ENCODE measurements around the gene PDS5B.
"Not testable (repeated sequence)": the region's sequence is repeated elsewhere in the genome, so short reads cannot be mapped to it uniquely, and the experiment has no call there.

The PDS5B gene

DNA sequence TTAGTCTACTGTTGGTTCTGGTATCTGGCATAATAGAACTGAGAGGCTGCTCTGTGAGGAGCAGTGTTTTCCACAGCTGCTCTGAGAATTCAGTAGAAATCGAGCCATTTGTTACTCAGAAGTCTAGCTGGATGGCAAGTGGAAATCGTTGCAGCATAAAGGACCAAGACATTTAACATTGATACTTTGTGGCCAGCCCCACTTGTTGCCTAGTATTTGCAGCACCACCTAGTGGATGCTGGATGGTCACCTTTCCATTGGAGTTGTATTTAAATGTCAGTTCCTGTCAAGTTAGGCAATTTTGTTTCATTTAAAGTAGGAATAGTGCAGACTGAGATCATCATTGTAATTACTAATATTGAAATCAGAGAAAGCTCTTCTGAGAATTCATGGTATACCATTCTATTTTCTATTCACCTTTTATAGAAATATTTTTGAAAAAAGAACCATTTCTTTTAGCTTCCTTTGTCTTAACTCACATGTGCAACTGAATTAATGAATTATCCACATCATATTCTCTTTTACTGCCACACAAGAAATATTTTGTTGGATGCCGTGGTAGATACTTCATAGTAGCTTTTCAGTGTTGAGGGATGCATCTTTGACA lies 64.6 kb downstream of the PDS5B start:
- peak; percentile 8 for DNase-seq (ENCODE audit: low read depth)

DNA sequence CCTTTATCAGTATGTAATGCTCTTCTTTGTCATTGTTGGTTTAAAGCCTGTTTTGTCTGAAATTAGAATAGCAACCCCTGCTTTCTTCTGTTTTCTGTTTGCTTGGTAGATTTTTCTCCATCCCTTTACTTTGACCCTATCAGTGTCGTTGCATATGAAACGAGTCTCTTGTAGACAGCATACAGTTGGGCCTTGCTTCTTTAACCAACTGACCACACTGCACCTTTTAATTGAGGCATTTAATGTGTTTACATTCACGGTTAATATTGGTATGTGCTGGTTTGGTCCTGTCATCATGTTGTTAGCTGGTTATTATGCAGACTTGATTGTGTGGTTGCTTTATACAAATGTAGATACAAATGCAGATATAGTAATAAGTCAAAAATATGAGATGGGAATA lies 71.1 kb downstream of the PDS5B start:
- no peak for DNase-seq (ENCODE audit: low read depth)

DNA sequence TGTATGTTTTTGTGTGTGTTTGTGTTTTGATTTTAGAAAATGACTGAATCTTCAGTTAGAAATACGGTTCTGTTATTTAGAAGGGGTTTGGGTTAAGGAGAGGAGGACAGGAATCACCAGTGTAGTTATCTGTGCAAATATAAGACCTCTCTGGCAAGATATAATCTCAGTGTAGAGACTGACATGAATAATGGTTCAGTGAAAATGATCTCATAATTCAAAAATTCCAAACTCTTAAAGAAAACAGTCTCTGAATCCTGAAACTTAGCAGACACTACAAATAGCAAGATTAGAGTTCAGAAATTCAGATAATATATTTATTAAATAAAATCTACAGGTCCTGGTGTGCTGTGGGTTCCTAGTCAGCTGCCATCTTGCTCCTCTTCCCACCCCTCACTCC lies 73.5 kb downstream of the PDS5B start:
- no peak for DNase-seq (ENCODE audit: low read depth)

DNA sequence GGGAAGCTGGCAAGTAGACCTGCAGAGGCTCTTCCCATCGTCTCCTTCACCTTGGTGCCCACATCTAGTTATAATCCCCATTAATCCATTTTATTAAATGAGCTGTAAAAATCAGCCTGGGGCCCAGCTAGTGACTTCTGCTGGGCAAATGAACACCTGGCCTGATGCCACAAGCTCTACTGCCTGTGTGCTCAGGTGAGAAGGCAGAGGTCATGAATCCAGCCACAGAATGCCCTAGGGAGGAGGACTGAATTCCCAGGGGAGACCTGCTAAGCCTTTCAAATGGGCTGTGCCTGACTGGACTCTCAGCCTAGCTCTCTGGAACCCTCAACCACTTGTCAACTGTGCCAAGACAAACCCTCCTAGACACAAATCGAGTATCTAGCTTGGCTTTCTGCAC lies 74.0 kb downstream of the PDS5B start:
- DNase-seq (ENCODE audit: low read depth) = no peak

DNA sequence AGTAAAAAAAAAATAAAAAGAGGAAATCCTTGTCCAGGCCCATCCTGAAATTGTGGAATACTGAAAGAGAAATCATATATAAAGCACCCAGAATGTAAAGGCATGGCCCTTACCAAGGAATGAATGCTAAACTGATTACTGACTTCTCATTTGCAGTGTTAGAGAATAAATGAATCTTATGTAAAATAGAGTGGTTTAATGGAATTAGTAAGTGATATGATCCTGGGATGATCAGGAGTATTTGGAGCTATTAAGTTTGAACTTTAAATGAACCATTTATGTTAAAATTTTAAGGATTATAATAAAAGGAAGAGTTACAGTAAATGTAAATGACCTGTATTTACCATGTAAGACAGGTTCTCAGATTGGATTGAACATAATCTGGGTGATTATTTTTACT lies 75.4 kb downstream of the PDS5B start:
- DNase-seq (ENCODE audit: low read depth) = no peak

DNA sequence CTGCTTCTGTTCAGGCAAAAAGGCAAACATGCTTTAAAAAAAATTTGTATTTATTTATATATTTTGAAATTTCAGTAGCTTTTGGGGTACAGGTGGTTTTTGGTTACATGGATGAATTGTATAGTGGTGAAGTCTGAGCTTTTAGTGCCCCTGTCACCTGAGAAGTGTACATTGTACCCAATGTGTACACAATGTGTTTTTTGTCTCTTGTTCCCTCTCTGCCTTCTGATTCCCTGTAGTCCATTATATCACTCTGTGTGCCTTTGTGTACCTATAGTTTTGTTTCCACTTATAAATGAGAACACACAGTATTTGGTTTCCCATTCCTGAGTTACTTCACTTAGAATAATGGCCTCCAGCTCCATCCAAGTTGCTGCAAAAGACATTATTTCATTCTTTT lies 77.4 kb downstream of the PDS5B start:
- no peak for DNase-seq (ENCODE audit: low read depth)

DNA sequence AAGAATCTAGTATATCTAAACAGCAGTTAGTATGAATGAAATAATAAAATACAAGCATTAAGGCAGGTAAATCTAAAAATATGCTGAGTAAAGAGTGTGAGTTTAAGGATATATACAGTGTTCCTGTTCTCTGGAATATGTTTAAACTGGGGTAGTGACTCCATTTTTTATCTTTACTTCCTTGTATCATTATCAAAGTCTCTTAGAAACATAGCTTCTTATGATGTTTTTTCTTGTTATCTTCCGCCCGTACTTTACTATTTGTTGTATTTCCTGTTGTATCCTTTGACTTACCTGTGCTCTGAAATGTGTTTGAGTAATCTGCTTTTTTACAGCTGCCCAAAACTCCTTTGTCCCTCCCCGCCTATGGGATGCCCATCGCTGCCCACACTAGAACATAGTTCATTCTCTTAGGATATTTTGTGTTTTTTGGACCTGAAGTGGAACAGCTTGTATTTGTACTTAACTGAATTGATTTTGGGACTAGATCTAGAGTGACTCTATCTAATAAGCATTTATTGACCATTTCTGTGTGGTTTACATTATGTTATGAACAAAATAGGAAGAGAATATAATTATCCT lies 80.8 kb downstream of the PDS5B start:
- no peak for DNase-seq (ENCODE audit: low read depth)

DNA sequence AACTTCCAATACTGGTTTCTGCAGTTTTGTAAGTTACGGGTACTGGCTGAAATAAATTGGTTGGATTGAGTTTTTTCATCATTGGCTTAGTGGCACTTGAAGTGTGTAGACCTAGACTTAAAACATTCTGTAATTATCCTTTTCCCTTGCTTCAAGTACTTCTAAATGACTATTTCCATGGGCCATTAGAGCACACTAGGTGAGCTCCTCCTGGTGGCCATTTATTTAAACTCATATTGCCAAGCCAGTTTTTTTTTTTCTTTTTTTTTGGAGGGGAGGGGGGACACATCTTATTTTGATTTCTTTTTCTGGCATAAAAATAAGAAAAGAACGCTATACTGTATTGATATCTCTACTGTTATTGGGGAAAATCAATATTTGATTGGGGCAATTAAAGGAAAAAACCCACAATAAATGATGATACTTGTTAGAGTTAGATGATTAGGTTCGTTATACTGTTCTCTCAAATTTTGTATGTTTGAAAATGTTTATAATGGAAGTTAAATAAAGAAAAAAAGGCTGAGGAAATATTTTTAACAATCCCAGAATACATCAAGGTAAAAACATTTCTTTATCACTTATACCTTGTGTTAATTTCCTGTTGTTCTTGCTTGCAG lies 82.9 kb downstream of the PDS5B start:
- no peak for DNase-seq (ENCODE audit: low read depth)

DNA sequence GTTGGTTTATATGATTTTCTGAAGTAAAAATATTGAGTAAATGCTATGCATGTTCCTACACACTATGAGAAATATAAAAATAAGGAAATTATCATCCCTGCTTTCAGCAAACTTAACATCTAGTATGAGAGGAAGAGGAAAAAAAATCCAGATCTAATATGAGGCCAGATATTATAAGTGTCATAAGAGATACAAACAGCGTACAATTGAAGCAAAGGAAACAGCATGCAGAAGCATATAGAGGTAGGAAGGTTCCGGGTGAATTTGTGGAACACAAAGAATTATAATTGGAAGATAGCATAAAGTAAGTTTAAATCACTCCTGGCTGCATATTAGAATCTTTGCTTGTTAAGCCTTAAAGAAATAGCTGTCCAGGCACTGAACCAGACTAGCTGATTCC lies 88.3 kb downstream of the PDS5B start:
- DNase-seq (ENCODE audit: low read depth) = no peak

DNA sequence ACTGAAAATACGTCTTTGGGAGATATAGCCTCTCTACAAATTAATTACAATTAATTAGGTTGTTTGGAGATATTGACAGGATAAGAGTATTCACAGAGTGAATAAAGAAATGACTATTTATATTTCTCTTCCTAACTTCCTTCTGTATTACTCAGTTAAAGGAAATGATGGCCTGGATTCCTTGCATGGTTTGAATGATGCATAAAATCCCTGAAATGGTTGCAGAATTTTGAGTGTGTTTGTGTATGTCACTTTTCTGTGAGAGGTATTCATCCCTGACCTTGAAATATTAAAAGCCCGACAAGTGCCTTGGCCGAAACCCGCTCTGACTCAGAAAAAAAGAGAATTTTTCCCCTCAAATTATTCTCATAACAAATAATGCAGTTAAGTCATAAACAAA lies 90.0 kb downstream of the PDS5B start:
- no peak for DNase-seq (ENCODE audit: low read depth)

DNA sequence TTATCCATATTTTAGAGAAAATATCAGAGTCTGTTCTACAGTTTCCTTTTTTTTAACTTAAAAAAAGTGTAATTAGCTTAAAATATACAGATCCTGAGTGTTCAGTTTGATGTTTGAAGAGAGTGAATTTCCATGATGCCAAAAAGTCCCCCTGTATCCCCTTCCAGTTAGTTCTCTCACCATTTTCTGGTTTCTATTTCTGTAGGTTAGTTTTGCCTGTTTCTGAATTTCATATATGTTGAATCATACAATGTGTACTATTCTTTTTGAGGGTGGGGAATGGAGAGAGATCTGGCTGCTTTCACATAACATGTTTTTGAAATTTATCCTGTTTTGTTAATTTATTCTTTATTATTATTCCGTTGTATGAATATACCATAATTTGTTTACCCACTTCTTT lies 95.9 kb downstream of the PDS5B start:
- DNase-seq (ENCODE audit: low read depth) = no peak

DNA sequence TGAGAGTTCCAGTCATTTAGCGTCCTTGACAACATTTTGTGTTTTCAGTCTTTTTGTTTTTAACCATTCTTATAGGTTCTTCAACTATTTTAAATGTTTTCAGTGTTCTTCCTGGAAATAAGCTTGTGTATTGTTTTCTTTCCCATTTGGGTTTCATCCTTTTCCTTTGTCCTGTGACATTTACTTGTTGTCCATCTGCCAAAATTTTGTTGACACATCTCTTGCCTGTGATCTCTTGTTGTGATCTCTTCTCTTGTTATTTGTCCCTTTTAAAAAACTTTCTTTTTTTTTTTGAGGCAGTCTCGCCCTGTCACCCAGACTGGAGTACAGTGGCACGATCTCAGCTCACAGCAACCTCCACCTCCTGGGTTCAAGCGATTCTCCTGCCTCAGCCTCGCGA lies 96.5 kb downstream of the PDS5B start:
- no peak for DNase-seq (ENCODE audit: low read depth)

DNA sequence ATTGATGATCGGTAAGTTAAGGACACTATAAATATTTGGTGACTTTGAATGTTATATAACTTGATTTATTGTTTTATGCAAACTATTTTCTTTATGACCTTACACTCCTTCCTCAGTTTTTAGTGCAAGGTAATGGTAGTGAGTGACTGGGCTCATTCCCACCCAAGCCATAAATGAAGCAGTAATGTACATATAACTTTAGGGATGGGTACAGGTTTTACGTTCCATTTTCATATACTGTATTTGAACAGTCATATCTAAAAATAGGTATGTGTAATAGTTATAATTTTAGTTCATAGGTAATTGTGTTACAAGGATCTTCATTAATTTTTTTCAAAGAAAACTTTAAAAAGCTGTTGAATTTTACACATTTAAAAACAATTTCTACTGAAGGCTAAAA lies 101.0 kb downstream of the PDS5B start:
- no peak for DNase-seq (ENCODE audit: low read depth)

DNA sequence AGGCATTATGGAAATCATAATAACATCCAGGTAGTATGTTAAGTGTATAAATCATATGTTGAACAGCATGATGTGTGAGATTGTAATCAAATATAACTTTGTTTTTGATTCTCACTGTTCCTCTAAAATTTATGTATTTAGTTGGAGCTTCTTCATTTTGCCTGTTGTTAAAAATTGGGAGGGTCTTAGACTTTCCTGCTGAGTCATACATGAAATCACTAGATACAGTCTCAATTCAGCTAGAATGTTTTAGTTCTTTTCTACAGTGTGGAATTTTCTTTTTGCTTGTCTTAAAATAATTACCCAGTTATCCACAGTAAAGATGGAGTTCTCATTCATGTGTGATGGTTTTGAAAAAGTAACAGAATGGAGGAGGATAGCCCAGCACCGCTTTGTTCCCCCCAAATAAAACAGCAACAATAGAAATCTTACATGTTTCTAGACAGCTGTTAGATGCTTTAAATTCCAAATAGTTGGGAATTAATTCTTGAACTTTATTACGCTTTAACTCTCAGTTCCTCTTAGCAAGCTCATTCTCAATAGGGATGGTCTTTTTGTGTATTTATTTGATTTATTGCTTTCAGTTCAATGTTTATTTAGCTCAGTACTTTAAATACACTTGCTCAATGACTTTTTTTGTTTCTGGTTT lies 109.5 kb downstream of the PDS5B start:
- DNase-seq (ENCODE audit: low read depth) = no peak

DNA sequence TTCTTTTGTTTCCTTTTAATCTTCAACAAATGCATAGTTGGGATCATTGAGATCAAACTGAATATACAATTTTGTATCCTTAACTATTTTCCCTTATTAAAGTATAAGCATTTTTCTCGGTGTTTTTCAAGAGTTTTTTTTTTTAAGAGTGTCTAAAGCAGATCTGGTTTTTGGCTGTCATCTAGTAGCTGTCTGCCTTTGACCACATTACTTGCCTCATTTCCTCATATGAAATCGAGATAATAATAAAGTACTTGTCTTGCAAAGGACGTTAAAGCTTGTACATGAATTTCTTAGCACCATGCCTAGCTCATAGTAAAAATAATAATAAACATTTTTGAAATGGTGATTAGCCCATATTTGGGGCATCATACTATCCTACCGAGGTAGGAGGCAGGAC lies 121.2 kb downstream of the PDS5B start:
- no peak for DNase-seq (ENCODE audit: low read depth)

DNA sequence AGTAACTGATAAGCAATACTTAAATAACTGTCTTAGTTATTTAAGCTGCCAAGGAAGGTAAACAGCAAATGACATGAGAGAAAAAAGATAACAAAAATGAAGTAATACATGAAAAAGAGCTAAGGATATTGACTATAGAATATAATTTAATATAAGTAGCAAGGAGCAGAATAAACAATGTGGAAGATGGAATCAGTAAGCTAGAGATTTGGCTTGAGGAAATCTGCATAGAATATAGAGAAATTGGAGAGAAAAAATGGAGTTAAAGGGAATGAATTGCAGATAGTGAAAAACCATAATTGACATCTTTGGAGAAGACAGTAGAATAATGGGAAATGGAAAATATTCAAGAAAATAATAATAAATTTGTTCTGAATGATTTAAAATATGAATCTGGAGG lies 127.1 kb downstream of the PDS5B start:
- no peak for DNase-seq (ENCODE audit: low read depth)

DNA sequence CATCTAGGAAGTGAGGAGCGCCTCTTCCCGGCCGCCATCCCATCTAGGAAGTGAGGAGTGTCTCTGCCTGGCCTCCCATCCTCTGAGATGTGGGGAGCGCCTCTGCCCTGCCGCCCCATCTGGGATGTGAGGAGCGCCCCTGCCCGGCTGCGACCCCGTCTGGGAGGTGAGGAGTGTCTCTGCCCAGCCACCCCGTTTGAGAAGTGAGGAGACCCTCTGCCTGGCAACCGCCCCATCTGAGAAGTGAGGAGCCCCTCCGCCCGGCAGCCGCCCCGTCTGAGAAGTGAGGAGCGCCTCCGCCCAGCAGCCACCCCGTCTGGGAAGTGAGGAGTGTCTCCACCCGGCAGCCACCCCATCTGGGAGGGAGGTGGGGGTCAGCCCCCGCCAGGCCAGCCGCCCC lies 129.9 kb downstream of the PDS5B start:
- not testable (repeated sequence) for DNase-seq (ENCODE audit: low read depth)

DNA sequence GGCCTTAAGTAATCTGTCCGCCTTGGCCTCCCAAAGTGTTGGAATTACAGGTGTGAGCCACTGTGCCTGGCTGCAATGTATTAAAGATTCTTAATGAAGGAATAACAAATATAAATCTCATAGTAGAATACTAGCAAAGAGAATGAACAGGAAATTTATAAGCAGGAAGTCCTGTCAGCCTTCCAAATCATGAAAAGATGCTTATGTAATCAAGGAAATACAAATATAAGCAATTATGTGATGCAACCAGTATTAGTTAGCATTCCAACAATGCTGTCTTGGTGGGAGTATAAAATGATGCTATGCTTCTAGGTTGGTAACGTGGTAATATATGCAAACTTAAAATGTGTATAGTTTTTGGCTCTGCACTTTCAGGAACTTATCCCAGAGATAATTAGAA lies 133.8 kb downstream of the PDS5B start:
- no peak for DNase-seq (ENCODE audit: low read depth)

DNA sequence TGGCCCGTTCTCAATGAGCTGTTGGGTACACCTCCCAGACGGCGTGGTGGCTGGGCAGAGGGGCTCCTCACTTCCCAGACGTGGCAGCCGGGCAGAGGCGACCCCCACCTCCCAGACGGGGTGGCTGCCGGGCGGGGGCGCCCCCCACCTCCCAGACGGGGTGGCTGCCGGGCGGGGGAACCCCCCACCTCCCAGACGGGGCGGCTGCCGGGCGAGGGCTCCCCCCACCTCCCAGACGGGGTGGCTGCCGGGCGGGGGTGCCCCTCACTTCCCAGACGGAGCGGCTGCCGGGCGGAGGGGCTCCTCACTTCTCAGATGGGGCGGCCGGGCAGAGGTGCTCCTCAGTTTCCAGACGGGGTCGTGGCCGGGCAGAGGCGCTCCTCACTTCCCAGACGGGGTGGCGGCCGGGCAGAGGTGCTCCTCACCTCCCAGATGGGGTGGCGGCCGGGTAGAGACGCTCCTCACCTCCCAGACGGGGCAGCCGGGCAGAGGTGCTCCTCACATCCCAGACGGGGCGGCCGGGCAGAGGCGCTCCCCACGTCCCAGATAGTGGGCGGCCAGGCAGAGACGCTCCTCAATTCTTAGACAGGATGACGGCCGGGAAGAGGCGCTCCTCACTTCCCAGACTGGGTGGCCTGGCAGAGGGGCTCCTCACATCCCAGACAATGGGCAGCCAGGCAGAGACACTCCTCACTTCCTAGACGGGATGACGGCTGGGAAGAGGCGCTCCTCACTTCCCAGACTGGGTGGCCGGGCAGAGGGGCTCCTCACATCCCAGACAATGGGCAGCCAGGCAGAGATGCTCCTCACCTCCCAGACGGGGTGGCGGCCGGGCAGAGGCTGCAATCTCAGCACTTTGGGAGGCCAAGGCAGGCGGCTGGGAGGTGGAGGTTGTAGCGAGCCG lies 135.1 kb downstream of the PDS5B start:
- DNase-seq (ENCODE audit: low read depth) = not testable (repeated sequence)

DNA sequence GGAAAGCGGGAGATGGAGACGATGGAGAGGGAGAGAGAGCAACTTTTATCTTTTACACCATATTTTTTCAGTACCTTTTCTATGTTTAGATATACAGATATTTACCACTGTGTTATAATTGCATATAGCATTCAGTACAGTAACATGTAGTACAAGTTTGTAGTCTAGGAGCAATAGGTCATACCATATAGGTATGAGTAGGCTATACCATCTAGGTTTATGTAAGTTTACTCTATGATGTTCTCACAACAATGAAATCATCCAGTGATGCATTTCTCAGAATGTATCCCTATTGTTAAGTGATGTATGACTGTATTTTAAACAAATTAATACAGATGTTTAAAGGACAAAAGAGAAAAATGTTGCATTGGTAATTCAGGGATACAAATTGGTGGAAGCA lies 136.1 kb downstream of the PDS5B start:
- no peak for DNase-seq (ENCODE audit: low read depth)

DNA sequence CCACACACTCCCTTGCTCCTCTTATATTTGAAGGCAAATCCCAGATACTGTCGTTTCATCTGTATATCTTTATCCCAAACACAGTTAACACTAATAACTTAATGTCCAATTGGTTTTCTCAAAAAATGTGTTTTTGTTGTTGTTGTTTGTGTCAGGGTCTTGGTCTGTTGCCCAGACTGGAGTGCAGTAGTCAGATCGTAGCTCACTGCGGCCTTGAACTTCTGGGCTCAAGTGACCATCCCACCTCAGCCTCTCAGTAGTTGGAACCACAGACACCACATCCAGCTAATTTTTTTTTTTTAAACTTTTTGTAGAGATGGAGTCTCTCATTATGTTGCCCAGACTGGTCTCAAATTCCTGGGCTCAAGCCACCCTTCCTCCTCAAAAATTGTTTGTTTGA lies 137.7 kb downstream of the PDS5B start:
- no peak for DNase-seq (ENCODE audit: low read depth)

DNA sequence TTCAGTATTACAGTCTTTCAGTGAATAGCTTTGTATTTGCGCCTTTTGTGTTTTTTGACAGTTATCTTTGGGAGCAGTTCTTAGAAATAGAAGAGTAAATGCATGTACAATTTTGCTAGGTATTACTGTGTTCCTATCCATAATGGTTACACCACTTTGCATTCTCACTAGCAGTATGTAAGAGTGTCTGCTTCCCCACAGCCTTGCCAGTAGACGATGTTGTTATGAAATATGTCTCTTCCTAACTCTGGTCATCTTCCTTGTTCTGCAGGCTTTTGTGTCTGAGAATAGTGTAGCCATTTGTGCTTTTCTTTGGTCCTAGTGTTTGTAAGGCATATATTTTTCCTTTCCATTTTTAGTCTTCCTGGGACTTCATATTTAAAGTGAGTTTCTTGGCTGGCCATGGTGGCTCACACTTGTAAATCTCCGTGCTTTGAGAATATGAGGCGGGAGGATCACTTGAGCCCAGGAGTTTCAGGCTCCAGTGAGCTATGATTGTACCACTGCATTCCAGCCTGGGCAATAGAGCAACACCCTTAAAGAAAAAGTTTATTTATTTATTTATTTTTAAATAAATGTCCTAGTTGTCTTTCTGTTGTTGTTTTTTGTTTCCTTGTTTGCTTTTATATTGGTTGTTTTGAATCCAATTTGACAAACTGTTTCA lies 140.3 kb downstream of the PDS5B start:
- no peak for DNase-seq (ENCODE audit: low read depth)
